Measurements from ENCODE around the gene KRTAP4-7.
A peak's percentile ranks its signal among the peaks of the same experiment; 100 is the strongest.
"Not testable (repeated sequence)": the region's sequence is repeated elsewhere in the genome, so short reads cannot be mapped to it uniquely, and the experiment has no call there.

Gene KRTAP4-7

GRCh38 chr17:41065016-41065689 is 18.8 kb upstream of the KRTAP4-7 start:
- not testable (repeated sequence) for DNase-seq (ENCODE audit: low read depth, low spot score)

- peak; percentile 63 for DNase-seq (ENCODE audit: low read depth, low spot score)
These were observed 17.9 kb upstream of the KRTAP4-7 start, which contains the start of gene KRTAP2-4 for GRCh38 chr17:41065829-41066624. TSS of gene KRTAP2-4 (minus strand) at chr17:41065879. CDS start at chr17:41065845, 34 bp downstream.

GRCh38 chr17:41067281-41067680 is 16.7 kb upstream of the KRTAP4-7 start:
- no peak for DNase-seq (ENCODE audit: low read depth, low spot score)

GRCh38 chr17:41069031-41069430 is 14.9 kb upstream of the KRTAP4-7 start:
- no peak for DNase-seq (ENCODE audit: low read depth, low spot score)

- DNase-seq (ENCODE audit: low read depth, low spot score), result no peak
These were observed 12.2 kb upstream of the KRTAP4-7 start for GRCh38 chr17:41071606-41072360.

- DNase-seq (ENCODE audit: low read depth, low spot score), result no peak
These were observed 10.3 kb upstream of the KRTAP4-7 start for GRCh38 chr17:41073676-41074075.

GRCh38 chr17:41076788-41077187 is 7.2 kb upstream of the KRTAP4-7 start:
- DNase-seq (ENCODE audit: low read depth, low spot score), result no peak

GRCh38 chr17:41082626-41083025 is 1.3 kb upstream of the KRTAP4-7 start:
- DNase-seq (ENCODE audit: low read depth, low spot score), result no peak

GRCh38 chr17:41083427-41083826 is 523 bp upstream of the KRTAP4-7 start:
- not testable (repeated sequence) for DNase-seq (ENCODE audit: low read depth, low spot score)

- DNase-seq (ENCODE audit: low read depth, low spot score), result not testable (repeated sequence)
These were observed 4.9 kb downstream of the KRTAP4-7 start for GRCh38 chr17:41088760-41089352.

- no peak for DNase-seq (ENCODE audit: low read depth, low spot score)
These were observed 12.1 kb downstream of the KRTAP4-7 start for GRCh38 chr17:41096055-41096454.

GRCh38 chr17:41098042-41098441 is 14.1 kb downstream of the KRTAP4-7 start, which contains the start of gene KRTAP4-8:
TSS of gene KRTAP4-8 (minus strand) at chr17:41098142. CDS start at chr17:41098084, 58 bp downstream.
- no peak for DNase-seq (ENCODE audit: low read depth, low spot score)

- no peak for DNase-seq (ENCODE audit: low read depth, low spot score)
These were observed 14.5 kb downstream of the KRTAP4-7 start for GRCh38 chr17:41098481-41098880.

- not testable (repeated sequence) for DNase-seq (ENCODE audit: low read depth, low spot score)
These were observed 15.9 kb downstream of the KRTAP4-7 start for GRCh38 chr17:41099682-41100480.

- DNase-seq (ENCODE audit: low read depth, low spot score), result no peak
These were observed 17.8 kb downstream of the KRTAP4-7 start, which contains the start of gene KRTAP4-16 for GRCh38 chr17:41101586-41102259. TSS of gene KRTAP4-16 (minus strand) at chr17:41102209. CDS start at chr17:41102209, 0 bp downstream.

- DNase-seq (ENCODE audit: low read depth, low spot score), result no peak
These were observed 19.9 kb downstream of the KRTAP4-7 start for GRCh38 chr17:41103896-41104295.

GRCh38 chr17:41104386-41105038 is 20.6 kb downstream of the KRTAP4-7 start:
- peak; percentile 18 for DNase-seq (ENCODE audit: low read depth, low spot score)

GRCh38 chr17:41105347-41105746 is 21.4 kb downstream of the KRTAP4-7 start, which contains the start of gene KRTAP4-9:
TSS of gene KRTAP4-9 (plus strand) at chr17:41105389. CDS start at chr17:41105389, 0 bp downstream.
- DNase-seq (ENCODE audit: low read depth, low spot score), result not testable (repeated sequence)

GRCh38 chr17:41107941-41108450 is 24.0 kb downstream of the KRTAP4-7 start:
- no peak for DNase-seq (ENCODE audit: low read depth, low spot score)

Measured in astrocyte of the hippocampus (primary cell).